ENCODE results near the gene ORC6. TPM values are rescaled to one million over a fixed set of nuclear protein-coding genes. Genes with fewer than 3 reads are reported as not detected.

The ORC6 gene
- total and polyA plus RNA-seq, 10 of the 15 experiments (the other 5 are each of a cell fraction or from before 2014, with no cell fraction given) = 25.7 to 88.5 (median 49.1) TPM

DNA sequence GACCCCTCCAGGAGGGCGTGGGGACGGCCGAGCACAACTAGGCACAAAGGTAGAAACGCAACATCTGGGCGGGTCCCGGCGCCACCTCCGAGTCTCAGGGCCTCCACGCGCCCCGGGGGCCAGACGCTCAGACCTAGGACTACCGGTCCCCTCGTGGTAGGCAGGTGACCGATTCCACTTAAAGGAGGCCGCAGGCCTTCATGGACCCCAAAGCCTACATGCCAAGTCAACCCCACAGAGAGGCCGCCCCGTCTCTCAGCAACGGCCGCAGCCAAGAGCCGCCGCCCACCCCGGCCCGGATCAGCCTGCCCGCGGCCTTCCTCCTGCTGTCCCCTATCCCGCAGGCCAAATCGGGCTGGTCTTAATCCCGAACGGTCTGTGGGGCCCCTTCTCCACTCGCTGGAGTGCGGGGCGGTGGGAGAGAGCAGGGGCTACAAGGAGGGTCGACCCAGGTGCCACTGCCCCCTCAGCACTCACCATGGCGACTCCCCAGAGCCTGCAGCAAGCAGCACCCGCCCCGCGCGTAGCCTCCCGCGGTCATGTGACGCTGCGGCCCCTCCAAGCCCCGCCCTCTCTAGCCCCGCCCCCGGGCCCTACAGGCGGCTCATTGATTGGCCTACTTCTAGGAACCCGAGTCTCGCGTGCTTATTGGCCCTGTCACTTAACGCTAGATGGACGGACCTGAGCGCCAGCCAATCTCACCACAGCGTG is 650 bp upstream of the ORC6 start, which contains the start of gene VPS35:
VPS35 (minus strand) TSS at position 525 of the 711 bp plus-strand sequence; CDS start at position 480, 45 bp downstream.
- ChIA-PET CTCF (interaction anchor here (4.9 kb wide), 1 partner anchor 111 kb away, joined by 44 read pairs; no protein-coding TSS in a partner anchor), POLR2A (no interaction called here), SMC1A (ENCODE audit: uncharacterized antibody, unreplicated experiment) (no interaction called here), RAD21 (ENCODE audit: unreplicated experiment) (interaction anchor here (1.1 kb wide), 2 partner anchors 13 to 112 kb away, joined by 3 to 4 read pairs; no protein-coding TSS in a partner anchor)
- H3K27me3 ChIP-seq (replicated peaks in 1 of 2; ENCODE audit: control insufficient read depth in 2 of 2, insufficient read depth in 2 of 2, low read length in 1 of 2) = no peaks in the 10 kb centered on the region
- in situ Hi-C loops (cut with MboI) (no loop called here), intact Hi-C loops (cut with micrococcal nuclease; ENCODE audit: unreplicated experiment) (loop anchor here (1.0 to 5.0 kb wide), 3 partner anchors 103 to 433 kb away; partner anchors contain the start of gene C16orf87)
- no peak for DNase-seq (ENCODE audit: low read depth, low spot score)
- WGBS (ENCODE audit: insufficient coverage, insufficient replicate concordance, low lambda C conversion rate, missing lambda C conversion rate) = under 1% methylated on average over 52 of the region's 54 CpGs
- peak; percentile 95 for FAIRE-seq
- ATAC-seq = peak; percentile 90
- H4K20me1 ChIP-seq (ENCODE audit: control insufficient read depth, insufficient read depth) = no peaks in the 10 kb centered on the region
- peaks cover 88% of the 10 kb centered on the region for H3K79me2 ChIP-seq (ENCODE audit: control insufficient read depth, insufficient read depth, low read length)
- H3K4me2 ChIP-seq (ENCODE audit: control insufficient read depth, insufficient read depth) = peak within 1 kb of the TSS; percentile 85
- H3K36me3 ChIP-seq (ENCODE audit: control insufficient read depth in 2 of 2, insufficient read depth in 2 of 2, low read length in 1 of 2) = peaks cover 0 to 10% of the 10 kb centered on the region in 2 experiments; a peak in 1 of 4 replicates
- no peaks in the 10 kb centered on the region; the same call in 1 of the 2 replicates for H3K4me1 ChIP-seq (ENCODE audit: control insufficient read depth, insufficient read depth, low read length)
- peak within 1 kb of the TSS; percentile 90 for H3K27ac ChIP-seq (ENCODE audit: control insufficient read depth, insufficient read depth)
- peak within 1 kb of the TSS; percentile 80 for H3K9ac ChIP-seq (ENCODE audit: control insufficient read depth, insufficient read depth, low read length)
- H3K4me3 ChIP-seq = peak within 1 kb of the TSS; percentile 74
- BruUV-seq (replicated peaks) = no TSS peak
- peak within 1 kb of the TSS; percentile 93 for H2AFZ ChIP-seq (ENCODE audit: control insufficient read depth, low read depth, low read length)
- no peaks in the 10 kb centered on the region for H3K9me3 ChIP-seq (replicated peaks; ENCODE audit: control insufficient read depth, insufficient read depth, low read length)
- TF ChIP-seq, protein P1, sequence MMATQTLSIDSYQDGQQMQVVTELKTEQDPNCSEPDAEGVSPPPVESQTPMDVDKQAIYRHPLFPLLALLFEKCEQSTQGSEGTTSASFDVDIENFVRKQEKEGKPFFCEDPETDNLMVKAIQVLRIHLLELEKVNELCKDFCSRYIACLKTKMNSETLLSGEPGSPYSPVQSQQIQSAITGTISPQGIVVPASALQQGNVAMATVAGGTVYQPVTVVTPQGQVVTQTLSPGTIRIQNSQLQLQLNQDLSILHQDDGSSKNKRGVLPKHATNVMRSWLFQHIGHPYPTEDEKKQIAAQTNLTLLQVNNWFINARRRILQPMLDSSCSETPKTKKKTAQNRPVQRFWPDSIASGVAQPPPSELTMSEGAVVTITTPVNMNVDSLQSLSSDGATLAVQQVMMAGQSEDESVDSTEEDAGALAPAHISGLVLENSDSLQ (IDR thresholded peaks at IDR 0.05) = peak; percentile 99
- TF ChIP-seq ZNF622 (IDR thresholded peaks at IDR 0.05) (no peak), CUX1 (IDR thresholded peaks at IDR 0.05; ENCODE audit: insufficient replicate concordance, low read depth, low read length) (no peak), IKZF1 (conservative IDR thresholded peaks at IDR 0.05) (peak; percentile 32; the same call in 1 of the 2 replicates), CHD2 (IDR thresholded peaks at IDR 0.05; ENCODE audit: borderline replicate concordance, low read depth, low read length) (peak; percentile 1; the same call in 1 of the 2 replicates), EGR1 (IDR thresholded peaks at IDR 0.05; ENCODE audit: borderline replicate concordance in 1 of 2, low read depth in 2 of 2, low read length in 2 of 2) (peak in 1 of 2 experiments; percentile 17; a peak in 1 of 3 replicates), PBX3 (IDR thresholded peaks at IDR 0.05; ENCODE audit: insufficient replicate concordance, low read depth, low read length) (peak; percentile 97), POLR2AphosphoS2 (IDR thresholded peaks at IDR 0.05; ENCODE audit: low read depth, low read length) (0 out of 2 replicates have a peak, but pooled peaks have one; percentile 27)
- TF ChIP-seq, protein P2, sequence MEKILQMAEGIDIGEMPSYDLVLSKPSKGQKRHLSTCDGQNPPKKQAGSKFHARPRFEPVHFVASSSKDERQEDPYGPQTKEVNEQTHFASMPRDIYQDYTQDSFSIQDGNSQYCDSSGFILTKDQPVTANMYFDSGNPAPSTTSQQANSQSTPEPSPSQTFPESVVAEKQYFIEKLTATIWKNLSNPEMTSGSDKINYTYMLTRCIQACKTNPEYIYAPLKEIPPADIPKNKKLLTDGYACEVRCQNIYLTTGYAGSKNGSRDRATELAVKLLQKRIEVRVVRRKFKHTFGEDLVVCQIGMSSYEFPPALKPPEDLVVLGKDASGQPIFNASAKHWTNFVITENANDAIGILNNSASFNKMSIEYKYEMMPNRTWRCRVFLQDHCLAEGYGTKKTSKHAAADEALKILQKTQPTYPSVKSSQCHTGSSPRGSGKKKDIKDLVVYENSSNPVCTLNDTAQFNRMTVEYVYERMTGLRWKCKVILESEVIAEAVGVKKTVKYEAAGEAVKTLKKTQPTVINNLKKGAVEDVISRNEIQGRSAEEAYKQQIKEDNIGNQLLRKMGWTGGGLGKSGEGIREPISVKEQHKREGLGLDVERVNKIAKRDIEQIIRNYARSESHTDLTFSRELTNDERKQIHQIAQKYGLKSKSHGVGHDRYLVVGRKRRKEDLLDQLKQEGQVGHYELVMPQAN (conservative IDR thresholded peaks at IDR 0.05) = peak; percentile 95
- TF ChIP-seq, protein P3, sequence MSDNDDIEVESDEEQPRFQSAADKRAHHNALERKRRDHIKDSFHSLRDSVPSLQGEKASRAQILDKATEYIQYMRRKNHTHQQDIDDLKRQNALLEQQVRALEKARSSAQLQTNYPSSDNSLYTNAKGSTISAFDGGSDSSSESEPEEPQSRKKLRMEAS (IDR thresholded peaks at IDR 0.05; ENCODE audit: low read depth, low read length) = peak; percentile 35; the same call in 1 of the 2 replicates

All from GM12878 (cell line).